Muscle of arm (tissue), 12 donors: ENCODE results near the gene TNFSF11. TPM values are rescaled to one million over a fixed set of nuclear protein-coding genes. Genes with fewer than 3 reads are reported as not detected.

Source experiments
- DNase-seq: peaks from one replicate; pipeline ENCODE4 v3.0.0-alpha.2; 2013
- polyA plus RNA-seq, 12 donors: library from polyadenylated mRNA; unstranded; fragments of 120-200 nt; gene quantifications; one replicate each; pipeline ENCODE4 v1.2.1, GENCODE V29; 2013; ENCODE audit not compliant: insufficient read length in 12 of 12

Gene TNFSF11
- polyA plus RNA-seq, 12 donors = 0.10 to 6.2 (median 1.2) TPM; not detected in 7

GRCh38 chr13:42652642-42653415 lies 78.9 kb downstream of the TNFSF11 start:
- no peak for DNase-seq

DNA sequence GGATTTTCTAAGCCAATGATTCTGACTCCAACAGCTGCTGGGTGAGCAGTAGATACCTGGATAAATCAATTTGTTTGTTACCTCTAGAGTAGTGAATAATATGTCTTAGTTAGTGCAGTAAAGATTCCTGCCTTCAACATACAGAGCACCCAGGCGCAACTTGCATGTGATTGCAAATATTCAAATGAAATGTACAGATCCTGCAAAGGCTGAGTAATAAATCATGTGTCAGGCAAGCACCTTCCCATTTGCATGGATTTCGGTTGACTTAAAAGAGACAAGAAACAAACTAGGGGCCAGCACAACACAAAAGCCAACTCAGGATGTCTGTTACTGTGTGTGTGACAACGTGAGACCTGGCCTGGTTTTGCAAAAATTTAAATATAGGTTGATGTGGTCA lies 79.7 kb downstream of the TNFSF11 start:
- DNase-seq = no peak

DNA sequence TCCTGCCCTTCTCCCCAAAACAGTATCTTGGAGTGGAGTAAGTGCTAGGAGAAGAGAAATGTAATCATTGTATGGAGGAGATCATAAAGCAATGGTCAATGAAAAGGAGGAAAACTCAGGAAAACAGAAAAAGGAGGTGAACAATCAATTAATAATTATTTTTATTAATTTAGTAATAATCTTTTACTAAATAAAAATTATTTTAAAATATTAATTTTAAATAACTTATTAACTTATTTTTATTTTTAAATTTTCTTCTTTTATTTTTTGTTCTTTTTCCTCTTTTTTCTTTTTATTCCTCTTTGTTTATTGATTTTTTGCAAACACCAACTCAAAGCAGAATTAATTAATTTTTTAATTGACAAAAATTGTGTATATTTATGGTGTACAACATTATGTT lies 80.3 kb downstream of the TNFSF11 start:
- DNase-seq = no peak

DNA sequence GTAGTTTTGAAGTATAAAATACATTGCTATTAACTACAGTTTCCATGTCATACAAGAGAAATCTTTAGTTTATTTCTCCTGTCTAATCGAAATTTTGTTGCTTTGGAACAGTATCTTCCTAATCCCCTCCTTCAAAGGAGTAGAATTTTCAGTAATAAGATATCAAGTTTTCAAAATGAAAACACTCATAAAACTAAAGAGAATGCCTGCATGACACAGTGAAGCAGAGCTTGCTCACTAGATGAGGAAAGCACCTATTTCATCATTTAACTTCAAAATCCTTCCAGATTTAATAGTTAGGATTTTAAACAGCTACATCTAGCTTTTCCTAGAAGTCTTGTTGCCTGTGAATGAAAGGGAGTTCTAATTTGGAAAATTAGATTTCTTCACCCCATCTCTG lies 80.8 kb downstream of the TNFSF11 start:
- no peak for DNase-seq

- DNase-seq = no peak
These were observed 82.2 kb downstream of the TNFSF11 start for GRCh38 chr13:42656161-42656560.

DNA sequence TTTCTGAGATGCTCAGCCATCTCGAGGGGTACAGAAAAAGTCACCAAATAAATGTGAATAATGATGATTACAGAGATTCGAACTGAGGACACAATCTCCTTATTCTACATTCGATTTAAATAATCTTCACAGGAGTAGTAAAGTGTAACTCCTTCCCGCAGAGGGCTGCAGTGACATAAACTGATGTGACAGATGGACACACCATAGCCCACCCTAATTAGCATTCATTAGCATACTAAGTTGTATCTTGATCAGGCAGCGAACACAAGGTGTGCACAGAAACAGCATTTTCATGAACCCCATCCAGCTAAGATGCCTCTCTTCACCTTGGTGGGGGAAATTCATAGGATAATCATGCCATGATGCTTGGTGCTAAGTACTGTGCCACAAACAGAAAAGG lies 83.0 kb downstream of the TNFSF11 start:
- no peak for DNase-seq

Other genes with a start within 250 kb of the TNFSF11 start
- under 1 TPM in 6 of 12 donors, not detected in 6; 0.05 to 0.11 (median 0.08) TPM for gene FAM216B, start 207.4 kb downstream of the TNFSF11 start, polyA plus RNA-seq